ENCODE measurements around the gene DNAI1. TPM values are rescaled to one million over a fixed set of nuclear protein-coding genes. Genes with fewer than 3 reads are reported as not detected.

Gene DNAI1
- total RNA-seq, 1 experiment from 2014 or later, result 1.1 TPM

GRCh38 chr9:34553511-34554021, 95.0 kb downstream of the DNAI1 start:
- Histone ChIP-seq H4K20me1 (ENCODE audit: insufficient read depth) (no peaks in the 10 kb centered on the region), H2AFZ (ENCODE audit: low read depth, low read length, poor library complexity, severe bottlenecking) (no peak overlapping the region), H3K27ac (ENCODE audit: low read depth, low read length) (no peak overlapping the region), H3K4me2 (ENCODE audit: low read length) (no peak overlapping the region), H3K79me2 (ENCODE audit: insufficient read depth, low read length) (no peaks in the 10 kb centered on the region), H3K9ac (ENCODE audit: low read length) (no peak overlapping the region), H3K9me2 (ENCODE audit: insufficient read depth) (no peaks in the 10 kb centered on the region), H3K4me3 (replicated peaks in 1 of 2; ENCODE audit: low read depth in 1 of 2, low read length in 2 of 2) (no peak overlapping the region), H3K9me3 (ENCODE audit: control insufficient read depth in 1 of 2, insufficient read depth in 1 of 2, low read depth in 1 of 2, low read length in 2 of 2) (no peaks in the 10 kb centered on the region), H3K27me3 (ENCODE audit: insufficient read depth, low read length) (no peaks in the 10 kb centered on the region), H3K4me1 (ENCODE audit: control insufficient read depth in 1 of 2, insufficient read depth in 2 of 2, low read length in 2 of 2) (no peaks in the 10 kb centered on the region), H3K36me3 (ENCODE audit: control insufficient read depth in 1 of 2, insufficient read depth in 2 of 2, low read length in 2 of 2) (no peaks in the 10 kb centered on the region)
- ChIA-PET POLR2A (no interaction called here), RAD21 (ENCODE audit: low non-redundant PET in 1 of 2, low total read pairs in 2 of 2, uncharacterized antibody in 2 of 2, unreplicated experiment in 2 of 2) (no interaction called here), CTCF (no interaction called here)
- intact Hi-C loops (cut with micrococcal nuclease), result no loop called here
- no TSS peak for BruUV-seq (replicated peaks)
- no peak for ATAC-seq
- no peak for TF ChIP-seq TCF7L2 (IDR thresholded peaks at IDR 0.05; ENCODE audit: borderline replicate concordance, extremely low read depth, insufficient read depth, insufficient read length)
- no peak for TF ChIP-seq ELF1 (IDR thresholded peaks at IDR 0.05; ENCODE audit: borderline replicate concordance, low read depth)
- DNase-seq (ENCODE audit: low read depth, low spot score), result no peak

- Histone ChIP-seq H3K9ac (ENCODE audit: low read length) (no peak overlapping the region), H3K27me3 (ENCODE audit: insufficient read depth, low read length) (no peaks in the 10 kb centered on the region), H3K4me3 (replicated peaks in 1 of 2; ENCODE audit: low read depth in 1 of 2, low read length in 2 of 2) (no peak overlapping the region), H3K36me3 (ENCODE audit: control insufficient read depth in 1 of 2, insufficient read depth in 2 of 2, low read length in 2 of 2) (no peaks in the 10 kb centered on the region), H3K9me3 (ENCODE audit: control insufficient read depth in 1 of 2, insufficient read depth in 1 of 2, low read depth in 1 of 2, low read length in 2 of 2) (no peaks in the 10 kb centered on the region), H3K4me2 (ENCODE audit: low read length) (no peak overlapping the region), H3K27ac (ENCODE audit: low read depth, low read length) (no peak overlapping the region), H4K20me1 (ENCODE audit: insufficient read depth) (no peaks in the 10 kb centered on the region), H3K4me1 (ENCODE audit: control insufficient read depth in 1 of 2, insufficient read depth in 2 of 2, low read length in 2 of 2) (no peaks in the 10 kb centered on the region), H3K79me2 (ENCODE audit: insufficient read depth, low read length) (no peaks in the 10 kb centered on the region), H3K9me2 (ENCODE audit: insufficient read depth) (no peaks in the 10 kb centered on the region), H2AFZ (ENCODE audit: low read depth, low read length, poor library complexity, severe bottlenecking) (no peak overlapping the region)
- ATAC-seq (no peak), DNase-seq (ENCODE audit: low read depth, low spot score) (no peak)
- CTCF ChIA-PET, result no interaction called here
- POLR2A ChIA-PET, result no interaction called here
- intact Hi-C loops (cut with micrococcal nuclease), result no loop called here
- TF ChIP-seq REST (IDR thresholded peaks at IDR 0.05; ENCODE audit: low read depth) (no peak), ZFX (IDR thresholded peaks at IDR 0.05) (no peak), POLR2AphosphoS5 (IDR thresholded peaks at IDR 0.05; ENCODE audit: low read depth, low read length) (no peak), JUND (IDR thresholded peaks at IDR 0.05) (no peak), TCF7L2 (IDR thresholded peaks at IDR 0.05; ENCODE audit: borderline replicate concordance, extremely low read depth, insufficient read depth, insufficient read length) (no peak), RAD21 (IDR thresholded peaks at IDR 0.05; ENCODE audit: low read depth) (no peak), CEBPB (IDR thresholded peaks at IDR 0.05; ENCODE audit: low read depth) (no peak), EZH2phosphoT487 (IDR thresholded peaks at IDR 0.05; ENCODE audit: borderline replicate concordance) (no peak), SRF (IDR thresholded peaks at IDR 0.05; ENCODE audit: low read depth) (no peak), SIN3A (IDR thresholded peaks at IDR 0.05; ENCODE audit: low read depth) (no peak), FOSL1 (IDR thresholded peaks at IDR 0.05; ENCODE audit: low read depth) (no peak), POLR2A (IDR thresholded peaks at IDR 0.05; ENCODE audit: borderline replicate concordance, extremely low read depth, insufficient read depth, insufficient read length) (no peak), EGR1 (IDR thresholded peaks at IDR 0.05; ENCODE audit: low read depth) (no peak), ELF1 (IDR thresholded peaks at IDR 0.05; ENCODE audit: borderline replicate concordance, low read depth) (no peak), ZNF274 (IDR thresholded peaks at IDR 0.05; ENCODE audit: low read depth, low read length) (no peak)
- TF ChIP-seq, protein P1, sequence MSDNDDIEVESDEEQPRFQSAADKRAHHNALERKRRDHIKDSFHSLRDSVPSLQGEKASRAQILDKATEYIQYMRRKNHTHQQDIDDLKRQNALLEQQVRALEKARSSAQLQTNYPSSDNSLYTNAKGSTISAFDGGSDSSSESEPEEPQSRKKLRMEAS (IDR thresholded peaks at IDR 0.05), result no peak
- RAD21 ChIA-PET (ENCODE audit: low non-redundant PET in 1 of 2, low total read pairs in 2 of 2, uncharacterized antibody in 2 of 2, unreplicated experiment in 2 of 2), result no interaction called here
- no TSS peak for BruUV-seq (replicated peaks)
Measured at GRCh38 chr9:34554211-34555001, 95.8 kb downstream of the DNAI1 start.
